ENCODE measurements around the gene BCAS3.

- no peak for TF ChIP-seq CTCF (IDR thresholded peaks at IDR 0.05; ENCODE audit: low read length)
- no peak for TF ChIP-seq EZH2 (IDR thresholded peaks at IDR 0.05; ENCODE audit: borderline replicate concordance, low read length)
These were observed 269.4 kb downstream of the BCAS3 start for GRCh38 chr17:60947100-60947499.

Data from OCI-LY1 (cell line).